PFSK-1 (cell line): ENCODE results near the gene PPM1A.

Experiments
- POLR2AphosphoS5 ChIP-seq: IDR thresholded peaks from 2 replicates; pipeline ENCODE4 v1.6.1; 2012; ENCODE audit warnings: low read depth, mild to moderate bottlenecking, control low read depth, low read length, moderate library complexity
- SIN3A ChIP-seq: IDR thresholded peaks from 2 replicates; pipeline ENCODE4 v1.6.1; 2012; ENCODE audit warnings: mild to moderate bottlenecking, low read length, moderate library complexity, borderline replicate concordance; ENCODE audit not compliant: insufficient read depth
- TAF1 ChIP-seq: IDR thresholded peaks from 2 replicates; pipeline ENCODE4 v1.6.1; 2012; ENCODE audit warnings: low read length, control low read depth, borderline replicate concordance; ENCODE audit not compliant: insufficient read depth
- TF ChIP-seq, protein P1 (sequence below), 2 experiments: IDR thresholded peaks; 2 replicates each; pipeline versions ENCODE4 v1.6.1 to v1.8.0; 2011 to 2012; ENCODE audit warnings: low read depth in 2 of 2, low read length in 2 of 2, control low read depth in 1 of 2, inconsistent platforms in 1 of 2, mild to moderate bottlenecking in 1 of 2, moderate library complexity in 1 of 2; ENCODE audit not compliant: insufficient read depth in 1 of 2

DNA sequence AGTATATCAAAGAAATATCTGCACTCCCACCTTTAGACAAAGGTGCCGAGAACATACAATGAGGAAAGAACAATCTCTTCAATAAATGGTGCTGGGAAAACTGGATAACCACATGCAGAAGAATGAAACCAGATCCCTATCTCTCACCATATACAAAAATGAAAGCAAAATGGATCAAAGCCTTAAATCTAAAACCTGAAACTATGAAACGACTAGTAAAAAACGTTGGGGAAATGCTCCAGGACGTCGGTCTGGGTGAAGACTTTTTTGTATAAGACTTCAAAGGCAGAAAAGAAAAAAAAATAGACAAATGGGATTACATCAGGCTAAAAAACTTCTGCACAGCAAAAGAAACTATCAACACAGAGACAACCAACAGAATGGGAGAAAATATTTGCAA lies 83.8 kb downstream of the PPM1A start:
- TF ChIP-seq POLR2AphosphoS5 (no peak), TAF1 (no peak), SIN3A (no peak)
- TF ChIP-seq, protein P1, sequence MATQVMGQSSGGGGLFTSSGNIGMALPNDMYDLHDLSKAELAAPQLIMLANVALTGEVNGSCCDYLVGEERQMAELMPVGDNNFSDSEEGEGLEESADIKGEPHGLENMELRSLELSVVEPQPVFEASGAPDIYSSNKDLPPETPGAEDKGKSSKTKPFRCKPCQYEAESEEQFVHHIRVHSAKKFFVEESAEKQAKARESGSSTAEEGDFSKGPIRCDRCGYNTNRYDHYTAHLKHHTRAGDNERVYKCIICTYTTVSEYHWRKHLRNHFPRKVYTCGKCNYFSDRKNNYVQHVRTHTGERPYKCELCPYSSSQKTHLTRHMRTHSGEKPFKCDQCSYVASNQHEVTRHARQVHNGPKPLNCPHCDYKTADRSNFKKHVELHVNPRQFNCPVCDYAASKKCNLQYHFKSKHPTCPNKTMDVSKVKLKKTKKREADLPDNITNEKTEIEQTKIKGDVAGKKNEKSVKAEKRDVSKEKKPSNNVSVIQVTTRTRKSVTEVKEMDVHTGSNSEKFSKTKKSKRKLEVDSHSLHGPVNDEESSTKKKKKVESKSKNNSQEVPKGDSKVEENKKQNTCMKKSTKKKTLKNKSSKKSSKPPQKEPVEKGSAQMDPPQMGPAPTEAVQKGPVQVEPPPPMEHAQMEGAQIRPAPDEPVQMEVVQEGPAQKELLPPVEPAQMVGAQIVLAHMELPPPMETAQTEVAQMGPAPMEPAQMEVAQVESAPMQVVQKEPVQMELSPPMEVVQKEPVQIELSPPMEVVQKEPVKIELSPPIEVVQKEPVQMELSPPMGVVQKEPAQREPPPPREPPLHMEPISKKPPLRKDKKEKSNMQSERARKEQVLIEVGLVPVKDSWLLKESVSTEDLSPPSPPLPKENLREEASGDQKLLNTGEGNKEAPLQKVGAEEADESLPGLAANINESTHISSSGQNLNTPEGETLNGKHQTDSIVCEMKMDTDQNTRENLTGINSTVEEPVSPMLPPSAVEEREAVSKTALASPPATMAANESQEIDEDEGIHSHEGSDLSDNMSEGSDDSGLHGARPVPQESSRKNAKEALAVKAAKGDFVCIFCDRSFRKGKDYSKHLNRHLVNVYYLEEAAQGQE (IDR thresholded peaks at IDR 0.05; ENCODE audit: insufficient read depth in 1 of 2, low read depth in 2 of 2, low read length in 2 of 2): no peak
